ENCODE measurements around the gene SPARC.

The SPARC gene

GRCh38 chr5:151718153-151718552 lies 31.4 kb upstream of the SPARC start:
- TF ChIP-seq, protein P1, sequence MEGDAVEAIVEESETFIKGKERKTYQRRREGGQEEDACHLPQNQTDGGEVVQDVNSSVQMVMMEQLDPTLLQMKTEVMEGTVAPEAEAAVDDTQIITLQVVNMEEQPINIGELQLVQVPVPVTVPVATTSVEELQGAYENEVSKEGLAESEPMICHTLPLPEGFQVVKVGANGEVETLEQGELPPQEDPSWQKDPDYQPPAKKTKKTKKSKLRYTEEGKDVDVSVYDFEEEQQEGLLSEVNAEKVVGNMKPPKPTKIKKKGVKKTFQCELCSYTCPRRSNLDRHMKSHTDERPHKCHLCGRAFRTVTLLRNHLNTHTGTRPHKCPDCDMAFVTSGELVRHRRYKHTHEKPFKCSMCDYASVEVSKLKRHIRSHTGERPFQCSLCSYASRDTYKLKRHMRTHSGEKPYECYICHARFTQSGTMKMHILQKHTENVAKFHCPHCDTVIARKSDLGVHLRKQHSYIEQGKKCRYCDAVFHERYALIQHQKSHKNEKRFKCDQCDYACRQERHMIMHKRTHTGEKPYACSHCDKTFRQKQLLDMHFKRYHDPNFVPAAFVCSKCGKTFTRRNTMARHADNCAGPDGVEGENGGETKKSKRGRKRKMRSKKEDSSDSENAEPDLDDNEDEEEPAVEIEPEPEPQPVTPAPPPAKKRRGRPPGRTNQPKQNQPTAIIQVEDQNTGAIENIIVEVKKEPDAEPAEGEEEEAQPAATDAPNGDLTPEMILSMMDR (IDR thresholded peaks at IDR 0.05; ENCODE audit: control insufficient read depth, insufficient read depth, low read depth, low read length, missing control alignments) = no peak
- no peak for DNase-seq (ENCODE audit: low read depth)
- H3K4me3 ChIP-seq (ENCODE audit: control insufficient read depth, low read depth, low read length) = no peak overlapping the region

- no peak overlapping the region for H3K4me3 ChIP-seq (ENCODE audit: control insufficient read depth, low read depth, low read length)
- no peak for DNase-seq (ENCODE audit: low read depth)
- TF ChIP-seq, protein P1 (IDR thresholded peaks at IDR 0.05; ENCODE audit: control insufficient read depth, insufficient read depth, low read depth, low read length, missing control alignments) = no peak
These were observed 30.7 kb upstream of the SPARC start for GRCh38 chr5:151717416-151717815.

DNA sequence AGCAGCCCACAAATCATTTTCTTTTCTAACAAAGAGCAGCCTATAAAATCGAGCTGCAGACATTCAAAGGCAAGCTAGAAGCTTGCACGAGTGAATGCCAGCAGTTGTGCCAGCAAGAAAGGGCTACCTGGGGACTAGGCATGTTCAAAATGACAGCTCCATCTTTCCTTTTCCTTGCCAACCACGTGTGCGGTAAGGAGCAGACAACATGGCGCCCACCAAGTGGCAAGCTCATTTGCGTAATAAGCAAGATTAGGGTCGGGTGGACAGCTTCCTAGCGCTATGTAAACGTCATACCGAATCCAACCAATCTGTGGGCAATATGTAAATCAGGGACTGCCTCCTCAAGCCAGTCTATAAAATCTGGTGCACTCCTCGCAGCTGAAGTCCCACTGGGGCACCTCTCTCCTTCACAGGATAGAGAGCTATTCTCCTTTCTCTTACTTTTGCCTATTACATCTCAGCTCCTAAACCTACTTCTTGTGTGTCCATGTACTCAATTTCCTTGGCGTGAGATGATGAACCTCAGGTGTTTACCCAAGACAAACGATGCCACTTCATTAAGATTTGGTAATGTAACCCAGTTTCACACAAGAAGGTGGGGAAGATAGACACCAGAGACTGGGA lies 22.5 kb upstream of the SPARC start:
- H3K4me3 ChIP-seq (ENCODE audit: control insufficient read depth, low read depth, low read length) = no peak overlapping the region
- TF ChIP-seq, protein P1 (IDR thresholded peaks at IDR 0.05; ENCODE audit: control insufficient read depth, insufficient read depth, low read depth, low read length, missing control alignments) = no peak
- DNase-seq (ENCODE audit: low read depth) = no peak

DNA sequence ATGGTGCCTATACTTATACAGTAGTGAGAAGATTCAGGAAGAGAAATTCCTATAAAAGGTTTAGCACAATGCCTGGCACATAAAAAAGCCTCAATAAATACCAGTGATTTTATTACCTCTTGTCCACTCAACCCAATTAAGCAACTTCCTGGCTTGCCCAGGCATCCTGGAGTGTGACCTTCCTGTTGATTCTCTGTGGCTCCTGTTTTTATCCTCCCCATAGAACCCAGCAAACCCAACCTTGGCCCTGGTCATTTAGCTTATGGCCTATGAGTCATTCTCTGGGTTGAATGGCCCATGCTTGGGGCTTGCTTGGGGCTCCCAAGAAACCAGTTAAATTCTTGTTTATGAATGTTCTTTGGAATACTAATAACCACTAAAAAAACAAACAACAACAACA lies 21.4 kb upstream of the SPARC start:
- TF ChIP-seq, protein P1 (IDR thresholded peaks at IDR 0.05; ENCODE audit: control insufficient read depth, insufficient read depth, low read depth, low read length, missing control alignments) = no peak
- H3K4me3 ChIP-seq (ENCODE audit: control insufficient read depth, low read depth, low read length) = no peak overlapping the region
- no peak for DNase-seq (ENCODE audit: low read depth)

DNA sequence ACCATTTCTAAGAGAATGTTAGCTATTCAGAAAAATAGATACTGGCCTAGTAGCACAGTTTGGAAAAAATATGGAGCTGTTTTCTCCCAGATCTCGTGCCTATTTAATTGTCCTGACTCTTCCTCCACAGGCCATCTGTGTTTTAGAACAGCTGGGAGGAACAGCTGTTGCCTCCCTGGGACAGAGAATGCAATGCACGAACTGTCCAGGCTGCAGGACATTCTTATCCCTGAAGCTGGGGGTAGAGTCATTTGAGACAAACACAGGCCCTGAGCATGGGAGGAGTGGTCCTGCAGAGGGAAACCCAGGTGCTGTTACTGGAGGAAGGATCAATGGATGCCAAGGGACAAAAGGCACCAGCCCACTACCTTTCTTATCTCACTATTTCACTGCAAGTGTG lies 20.9 kb upstream of the SPARC start:
- H3K4me3 ChIP-seq (ENCODE audit: control insufficient read depth, low read depth, low read length) = no peak overlapping the region
- TF ChIP-seq, protein P1 (IDR thresholded peaks at IDR 0.05; ENCODE audit: control insufficient read depth, insufficient read depth, low read depth, low read length, missing control alignments) = no peak
- no peak for DNase-seq (ENCODE audit: low read depth)

GRCh38 chr5:151706906-151707305 lies 20.2 kb upstream of the SPARC start:
- no peak overlapping the region for H3K4me3 ChIP-seq (ENCODE audit: control insufficient read depth, low read depth, low read length)
- no peak for DNase-seq (ENCODE audit: low read depth)

More at GRCh38 chr5:151706906-151707305, 20.2 kb upstream of the SPARC start:
- TF ChIP-seq, protein P1 (IDR thresholded peaks at IDR 0.05; ENCODE audit: control insufficient read depth, insufficient read depth, low read depth, low read length, missing control alignments) = no peak
